HCT116 (cell line): ENCODE results near the gene LIMK2. TPM values are rescaled to one million over a fixed set of nuclear protein-coding genes. Genes with fewer than 3 reads are reported as not detected.

Source experiments
- ATAC-seq: fragments of 200-7000 bp; cut with Tn5 transposase; 2 replicates; pipeline ENCODE4 v1.9.1; 2020; ENCODE audit warnings: mild to moderate bottlenecking, moderate library complexity
- BruUV-seq: library from RNA; stranded (reverse); fragments of 400-500 nt; replicated peaks from 2 replicates; lab custom pipeline; 2021; lab: Mats Ljungman, UMichigan
- CTCF ChIA-PET: fragments of 300-600 bp; sonication (Branson Sonifier 250); formaldehyde crosslinking; loops from one replicate; lab custom pipeline; 2021; ENCODE audit warnings: antibody characterized with exemption; lab: Charles Lee
- POLR2A ChIA-PET: fragments of 300-600, 350-600 bp; sonication (Branson Sonifier 250); formaldehyde crosslinking; loops from one replicate; lab custom pipeline; 2021; ENCODE audit warnings: antibody characterized with exemption; lab: Charles Lee
- RAD21 ChIA-PET, 2 experiments: fragments of 300-600 bp; sonication (Branson Sonifier 250); formaldehyde crosslinking; loops; one replicate each; lab custom pipeline; 2023; ENCODE audit warnings: low total read pairs in 2 of 2; ENCODE audit not compliant: uncharacterized antibody in 2 of 2, unreplicated experiment in 2 of 2, low non-redundant PET in 1 of 2; lab: Charles Lee
- DNase-seq: peaks from one replicate; pipeline ENCODE4 v3.0.0-alpha.2; 2010; ENCODE audit warnings: low read depth, low spot score
- H2AFZ ChIP-seq: fragments of 200-600 bp; shearing (Covaris generic), sonication (generic); 2 replicates; pipeline ENCODE4 v1.6.1; 2017; ENCODE audit warnings: low read depth, mixed run types, mixed read lengths, antibody characterized with exemption, low read length; ENCODE audit not compliant: poor library complexity, severe bottlenecking
- H3K27ac ChIP-seq: 2 replicates; pipeline ENCODE4 v1.5.1; 2012; ENCODE audit warnings: low read depth, low read length
- H3K27me3 ChIP-seq: fragments of 200-600 bp; sonication (generic); 2 replicates; pipeline ENCODE4 v1.6.1; 2016; ENCODE audit warnings: mixed run types, low read length, mixed read lengths; ENCODE audit not compliant: insufficient read depth
- H3K36me3 ChIP-seq, 2 experiments: fragments of 200-500 bp in 1 of 2; fragments of 200-600 bp in 1 of 2; sonication (Bioruptor generic) in 1 of 2; sonication (generic) in 1 of 2; 2 replicates each; pipeline versions ENCODE4 v1.5.1 to v1.6.1; 2014 to 2016; ENCODE audit warnings: low read length in 2 of 2, inconsistent platforms in 1 of 2, mixed read lengths in 1 of 2, mixed run types in 1 of 2; ENCODE audit not compliant: insufficient read depth in 2 of 2, control insufficient read depth in 1 of 2
- H3K4me1 ChIP-seq, 2 experiments: fragments of 200-600 bp in 1 of 2; sonication (generic) in 1 of 2; 2 replicates each; pipeline versions ENCODE4 v1.5.1 to v1.6.1; 2012 to 2017; ENCODE audit warnings: low read length in 2 of 2, inconsistent platforms in 1 of 2, mild to moderate bottlenecking in 1 of 2, mixed read lengths in 1 of 2, mixed run types in 1 of 2, moderate library complexity in 1 of 2; ENCODE audit not compliant: insufficient read depth in 2 of 2, control insufficient read depth in 1 of 2
- H3K4me2 ChIP-seq: fragments of 200-600 bp; sonication (generic); 2 replicates; pipeline ENCODE4 v1.6.1; 2017; ENCODE audit warnings: mixed run types, low read length, mixed read lengths
- H3K4me3 ChIP-seq, 2 experiments: fragments of 200-600 bp in 1 of 2; sonication (generic) in 1 of 2; replicated peaks in 1 of 2; 2 replicates each; pipeline ENCODE4 v1.5.1; 2011 to 2016; ENCODE audit warnings: low read length in 2 of 2, control low read depth in 1 of 2, low read depth in 1 of 2, mild to moderate bottlenecking in 1 of 2, mixed read lengths in 1 of 2, mixed run types in 1 of 2
- H3K79me2 ChIP-seq: fragments of 200-600 bp; sonication (generic); 2 replicates; pipeline ENCODE4 v1.6.1; 2017; ENCODE audit warnings: mild to moderate bottlenecking, mixed run types, low read length, moderate library complexity, mixed read lengths; ENCODE audit not compliant: insufficient read depth
- H3K9ac ChIP-seq: fragments of 200-600 bp; sonication (generic); 2 replicates; pipeline ENCODE4 v1.6.1; 2016; ENCODE audit warnings: low read length, mixed read lengths
- H3K9me2 ChIP-seq: fragments of 200-600 bp; sonication (generic), shearing (Covaris generic); 2 replicates; pipeline ENCODE4 v1.6.1; 2017; ENCODE audit warnings: mixed run types, mild to moderate bottlenecking, moderate library complexity; ENCODE audit not compliant: insufficient read depth
- H3K9me3 ChIP-seq, 2 experiments: fragments of 200-500 bp in 1 of 2; fragments of 200-600 bp in 1 of 2; sonication (Bioruptor generic) in 1 of 2; sonication (generic) in 1 of 2; 2 replicates each; pipeline ENCODE4 v1.6.1; 2014 to 2017; ENCODE audit warnings: low read length in 2 of 2, mixed read lengths in 2 of 2, inconsistent platforms in 1 of 2, low read depth in 1 of 2, mild to moderate bottlenecking in 1 of 2, mixed run types in 1 of 2, moderate library complexity in 1 of 2; ENCODE audit not compliant: control insufficient read depth in 1 of 2, insufficient read depth in 1 of 2
- H4K20me1 ChIP-seq: fragments of 200-600 bp; sonication (generic), shearing (Covaris generic); 2 replicates; pipeline ENCODE4 v1.6.1; 2017; ENCODE audit warnings: mixed run types, mild to moderate bottlenecking, moderate library complexity; ENCODE audit not compliant: insufficient read depth
- ATF3 ChIP-seq: IDR thresholded peaks from 2 replicates; pipeline ENCODE4 v1.6.1; 2012
- CTCF ChIP-seq, 3 experiments: fragments of 200-600 bp in 1 of 3; sonication (generic) in 1 of 3; IDR thresholded peaks in 2 of 3; conservative IDR thresholded peaks in 1 of 3; 2 replicates each; pipeline ENCODE4 v1.5.1; 2012 to 2017; ENCODE audit warnings: low read depth in 2 of 3, low read length in 2 of 3, antibody characterized with exemption in 1 of 3, borderline replicate concordance in 1 of 3, control low read depth in 1 of 3, mild to moderate bottlenecking in 1 of 3, mixed read lengths in 1 of 3, mixed run types in 1 of 3, moderate library complexity in 1 of 3; ENCODE audit not compliant: insufficient read depth in 1 of 3
- JUND ChIP-seq: IDR thresholded peaks from 2 replicates; pipeline ENCODE4 v1.6.1; 2012
- POLR2A ChIP-seq: IDR thresholded peaks from 2 replicates; pipeline ENCODE4 v1.7.0; 2011; ENCODE audit warnings: borderline replicate concordance; ENCODE audit not compliant: insufficient read depth, insufficient read length; ENCODE audit errors: extremely low read depth
- ZNF274 ChIP-seq: fragments of 200-500 bp; sonication (Bioruptor generic); IDR thresholded peaks from 2 replicates; pipeline ENCODE4 v1.6.1; 2014; ENCODE audit warnings: mild to moderate bottlenecking, low read depth, low read length, inconsistent platforms
- intact Hi-C: fragments of 100-400 bp; cut with micrococcal nuclease; formaldehyde crosslinking; loops from 2 replicates; pipeline ENCODE4 v1.10.0; 2022
- total RNA-seq: library from RNA; stranded (reverse); gene quantifications from one replicate; pipeline ENCODE4 v1.2.1, GENCODE V29; 2021; ENCODE audit not compliant: unreplicated experiment

The LIMK2 gene
- total RNA-seq, 1 experiment from 2014 or later = 21.9 TPM

- no peaks in the 10 kb centered on the region for H3K9me2 ChIP-seq
- no peak overlapping the region for H2AFZ ChIP-seq
- no TSS peak for BruUV-seq
- ChIA-PET CTCF (interaction anchor here (3.9 kb wide), 1 partner anchor 8 kb away, joined by 20 read pairs; no protein-coding TSS in a partner anchor), RAD21 (no interaction called here)
- H3K4me1 ChIP-seq = no peaks in the 10 kb centered on the region
- H3K79me2 ChIP-seq = no peaks in the 10 kb centered on the region
- H3K4me3 ChIP-seq = no peak overlapping the region
- H3K9ac ChIP-seq = no peak overlapping the region
- DNase-seq (no peak), ATAC-seq (no peak)
- intact Hi-C loops = no loop called here
- H3K9me3 ChIP-seq = no peaks in the 10 kb centered on the region
- no peak overlapping the region for H3K27ac ChIP-seq
- no peaks in the 10 kb centered on the region for H4K20me1 ChIP-seq
- no peak for TF ChIP-seq JUND
- TF ChIP-seq ZNF274 = no peak
- no peak for TF ChIP-seq CTCF (IDR thresholded peaks at IDR 0.05 in 2 of 3, conservative IDR thresholded peaks at IDR 0.05 in 1 of 3; ENCODE audit: borderline replicate concordance in 1 of 3, insufficient read depth in 1 of 3, low read depth in 2 of 3, low read length in 2 of 3)
- no peak for TF ChIP-seq ATF3
- no peak for TF ChIP-seq POLR2A
- TF ChIP-seq, all 23 proteins: peak for 0
- POLR2A ChIA-PET = no interaction called here
- peaks cover 7 to 10% of the 10 kb centered on the region in 2 experiments; a peak in 2 of 4 replicates for H3K36me3 ChIP-seq
- H3K27me3 ChIP-seq = no peaks in the 10 kb centered on the region
- H3K4me2 ChIP-seq = no peak overlapping the region
These were observed 109.3 kb downstream of the LIMK2 start for GRCh38 chr22:31321421-31321820.
